GM21786 (cell line): ENCODE results near the gene EDC3.
"Not testable (repeated sequence)": the region's sequence is repeated elsewhere in the genome, so short reads cannot be mapped to it uniquely, and the experiment has no call there.

ENCODE experiments used
- ATAC-seq: cut with Tn5 transposase; IDR thresholded peaks from one replicate; pipeline ENCODE4 v1.9.1; 2021; ENCODE audit not compliant: unreplicated experiment

EDC3 gene, protein sequence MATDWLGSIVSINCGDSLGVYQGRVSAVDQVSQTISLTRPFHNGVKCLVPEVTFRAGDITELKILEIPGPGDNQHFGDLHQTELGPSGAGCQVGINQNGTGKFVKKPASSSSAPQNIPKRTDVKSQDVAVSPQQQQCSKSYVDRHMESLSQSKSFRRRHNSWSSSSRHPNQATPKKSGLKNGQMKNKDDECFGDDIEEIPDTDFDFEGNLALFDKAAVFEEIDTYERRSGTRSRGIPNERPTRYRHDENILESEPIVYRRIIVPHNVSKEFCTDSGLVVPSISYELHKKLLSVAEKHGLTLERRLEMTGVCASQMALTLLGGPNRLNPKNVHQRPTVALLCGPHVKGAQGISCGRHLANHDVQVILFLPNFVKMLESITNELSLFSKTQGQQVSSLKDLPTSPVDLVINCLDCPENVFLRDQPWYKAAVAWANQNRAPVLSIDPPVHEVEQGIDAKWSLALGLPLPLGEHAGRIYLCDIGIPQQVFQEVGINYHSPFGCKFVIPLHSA

DNA sequence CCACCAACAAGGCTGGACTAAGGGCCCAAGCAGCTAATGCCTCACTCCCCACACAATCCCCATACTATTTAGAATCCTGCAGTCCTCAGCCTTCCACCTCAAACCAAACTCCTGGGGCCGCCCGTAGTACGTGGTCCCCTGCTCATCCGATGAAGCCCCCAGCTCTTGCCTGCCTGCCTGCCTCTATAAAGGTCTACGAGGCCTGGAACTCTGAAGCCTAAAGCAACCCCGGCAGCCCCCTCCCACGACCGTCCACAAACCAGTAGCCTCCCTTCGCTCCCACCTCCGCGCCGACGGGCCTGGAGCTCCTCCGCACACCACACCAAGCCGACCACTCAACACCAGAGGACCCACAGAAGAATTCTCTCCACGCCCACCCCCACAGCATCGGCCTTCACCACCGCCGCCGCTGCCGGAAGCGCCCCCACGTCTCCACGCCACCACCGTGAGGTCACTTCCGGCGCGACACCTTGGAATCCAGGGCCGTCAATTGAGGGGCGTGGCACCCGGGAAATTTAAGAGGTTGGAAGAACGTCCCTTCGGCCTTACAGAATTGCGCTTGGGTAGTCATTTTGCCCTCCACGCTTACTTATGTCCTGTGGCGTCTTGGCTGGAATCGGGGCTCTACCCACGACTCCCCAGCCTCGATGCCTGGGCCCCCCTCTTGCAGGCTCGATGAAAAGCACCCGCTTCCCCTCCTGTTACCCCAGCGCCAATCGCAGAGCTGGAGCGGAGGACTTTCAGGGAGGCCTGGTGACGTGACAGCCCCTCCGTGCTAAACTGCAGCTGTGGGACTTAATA, at the start of gene EDC3:
EDC3 (minus strand) TSS at position 428 of the 801 bp plus-strand sequence. CDS start 20,900 bp downstream, outside the sequence.
- ATAC-seq = peak; percentile 76

DNA sequence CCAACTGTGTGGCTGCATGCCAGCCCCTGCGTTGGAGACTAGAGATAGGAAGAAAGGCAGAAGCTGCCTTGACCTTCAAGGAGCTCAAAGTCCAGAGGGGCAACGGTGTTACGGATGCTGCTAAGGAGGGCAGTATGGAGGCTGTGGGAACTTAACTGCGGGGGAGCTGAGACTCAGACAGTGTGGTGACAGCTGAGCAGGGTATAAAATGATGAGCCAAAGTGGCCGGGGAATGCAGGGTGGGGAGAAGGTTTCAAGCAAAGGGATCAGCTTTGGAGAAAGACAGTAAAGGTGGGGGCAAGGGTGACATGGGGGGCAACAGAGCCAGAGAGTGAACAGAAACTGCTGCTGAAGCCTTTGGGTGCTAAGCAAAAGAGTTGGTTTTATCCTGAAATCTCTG, 46.6 kb upstream of the EDC3 start:
- no peak for ATAC-seq

DNA sequence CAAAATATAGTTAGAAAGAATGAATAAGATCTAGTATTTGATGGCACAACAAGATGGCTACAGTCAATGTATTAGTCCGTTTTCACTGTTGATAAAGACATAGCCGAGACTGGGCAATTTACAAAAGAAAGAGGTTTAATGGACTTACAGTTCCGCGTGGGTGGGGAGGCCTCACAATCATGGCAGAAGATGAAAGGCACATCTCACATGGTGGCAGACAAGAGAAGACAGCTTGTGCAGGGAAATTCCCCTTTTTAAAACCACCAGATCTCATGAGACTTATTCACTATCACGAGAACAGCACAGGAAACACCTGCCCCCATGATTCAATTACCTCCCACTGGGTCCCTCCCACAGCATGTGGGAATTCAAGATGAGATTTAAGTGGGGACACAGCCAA, 42.4 kb upstream of the EDC3 start:
- ATAC-seq = not testable (repeated sequence)

DNA sequence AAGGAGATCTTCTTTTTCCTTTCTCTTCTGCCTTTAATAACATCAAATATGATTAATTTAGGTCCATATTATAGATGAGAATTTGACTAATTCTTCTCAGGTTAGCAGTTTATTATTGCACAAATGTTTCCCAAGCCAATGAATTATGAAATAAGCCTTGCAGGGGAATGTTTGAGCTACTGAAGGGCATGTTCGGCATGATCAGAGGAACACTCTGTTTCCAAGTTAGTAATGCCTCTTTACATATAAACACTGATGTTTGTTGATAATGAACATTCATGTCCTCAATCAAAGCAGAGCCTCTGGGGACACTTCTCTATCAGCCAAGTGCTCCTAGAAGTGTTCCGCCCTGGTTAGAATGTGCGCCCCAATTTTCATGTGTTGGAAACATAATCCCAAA, 39.5 kb upstream of the EDC3 start:
- no peak for ATAC-seq

DNA sequence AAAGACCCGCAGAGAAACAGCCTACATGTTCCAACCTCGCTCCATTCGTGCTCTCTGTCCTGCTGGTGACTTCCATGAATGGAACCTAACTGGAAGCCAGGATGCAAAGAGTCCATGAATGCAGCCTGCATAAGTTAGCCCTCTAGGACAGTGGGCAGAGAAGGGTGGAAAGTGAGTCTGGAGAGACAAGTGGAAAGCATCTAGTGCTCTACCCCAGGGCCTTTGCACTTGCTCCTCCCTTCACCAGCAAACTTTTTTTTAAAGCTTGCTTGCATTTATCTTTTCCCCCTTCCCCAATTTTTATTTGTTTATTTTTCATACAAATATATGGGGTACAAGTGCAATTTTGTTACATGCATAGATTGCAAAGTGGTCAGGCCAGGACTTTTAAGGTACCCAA, 37.4 kb upstream of the EDC3 start:
- ATAC-seq = no peak

DNA sequence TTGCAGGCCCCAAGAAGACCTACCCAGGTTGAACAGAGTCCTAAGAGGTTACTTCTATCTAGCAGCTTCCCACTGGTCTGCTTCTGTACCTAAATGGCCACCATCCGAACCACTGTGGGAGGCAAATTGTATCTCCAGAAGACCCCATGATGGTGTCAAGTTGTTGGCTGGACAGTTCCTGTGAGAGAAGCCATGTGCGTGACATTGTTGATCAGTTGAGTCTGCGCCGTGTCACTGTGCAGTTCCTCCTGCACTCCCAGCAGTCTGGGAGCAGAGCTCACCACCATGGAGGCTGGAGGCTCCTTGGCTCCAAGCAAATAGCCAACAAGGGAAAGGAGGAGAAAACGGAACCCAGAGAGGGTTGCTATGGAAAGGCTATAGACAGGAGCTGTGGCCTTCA, 37.0 kb upstream of the EDC3 start:
- no peak for ATAC-seq

DNA sequence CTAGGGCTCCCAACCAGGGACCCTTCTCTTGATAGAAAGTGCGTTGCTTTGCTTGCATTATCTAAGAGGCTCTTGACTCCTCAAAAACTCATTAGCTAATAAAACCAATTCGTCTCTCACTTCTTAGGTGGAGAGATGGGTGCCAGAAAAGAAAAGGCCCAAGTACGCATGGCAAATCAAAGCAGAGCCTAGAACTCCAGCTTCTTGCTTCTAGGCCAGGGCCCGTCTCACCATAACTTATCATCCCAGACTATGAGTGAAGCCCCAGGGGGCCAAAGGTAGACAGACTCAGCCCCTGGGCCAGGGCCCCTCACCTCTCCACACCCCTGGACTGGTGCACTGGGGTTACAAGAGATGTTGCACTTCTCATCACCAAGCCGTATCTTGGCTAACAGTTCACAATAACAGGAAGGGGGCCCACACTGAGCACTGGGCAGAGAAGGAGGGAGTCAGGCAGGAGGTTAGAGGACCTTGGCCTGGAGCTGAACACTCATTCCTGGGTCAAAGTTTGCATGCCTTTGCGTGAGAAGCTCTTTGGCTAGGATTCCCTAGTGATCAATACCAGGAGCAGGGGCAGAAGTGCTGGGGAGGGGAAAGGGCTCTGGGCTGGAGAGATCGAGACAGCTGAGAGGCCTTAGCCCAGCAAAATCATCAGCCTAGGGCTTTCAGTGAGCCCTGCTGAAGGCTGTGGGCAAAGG, 34.9 kb upstream of the EDC3 start:
- ATAC-seq = no peak

DNA sequence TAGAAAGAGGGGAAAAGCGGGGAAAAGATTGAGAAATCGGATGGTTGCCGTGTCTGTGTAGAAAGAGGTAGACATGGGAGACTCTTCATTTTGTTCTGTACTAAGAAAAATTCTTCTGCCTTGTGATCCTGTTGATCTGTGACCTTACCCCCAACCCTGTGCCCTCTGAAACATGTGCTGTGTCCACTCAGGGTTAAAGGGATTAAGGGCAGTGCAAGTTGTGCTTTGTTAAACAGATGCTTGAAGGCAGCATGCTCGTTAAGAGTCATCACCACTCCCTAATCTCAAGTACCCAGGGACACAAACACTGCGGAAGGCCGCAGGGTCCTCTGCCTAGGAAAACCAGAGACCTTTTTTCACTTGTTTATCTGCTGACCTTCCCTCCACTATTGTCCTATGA, 33.5 kb upstream of the EDC3 start:
- ATAC-seq = not testable (repeated sequence)

DNA sequence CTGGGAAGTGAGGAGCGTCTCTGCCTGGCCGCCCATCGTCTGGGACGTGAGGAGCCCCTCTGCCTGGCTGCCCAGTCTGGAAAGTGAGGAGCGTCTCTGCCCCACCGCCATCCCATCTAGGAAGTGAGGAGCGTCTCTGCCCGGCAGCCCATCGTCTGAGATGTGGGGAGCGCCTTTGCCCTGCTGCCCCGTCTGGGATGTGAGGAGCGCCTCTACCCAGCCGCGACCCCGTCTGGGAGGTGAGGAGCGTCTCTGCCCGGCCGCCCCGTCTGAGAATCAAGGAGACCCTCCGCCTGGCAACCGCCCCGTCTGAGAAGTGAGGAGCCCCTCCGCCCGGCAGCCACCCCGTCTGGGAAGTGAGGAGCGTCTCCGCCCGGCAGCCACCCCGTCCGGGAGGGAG, 32.9 kb upstream of the EDC3 start:
- ATAC-seq = not testable (repeated sequence)

DNA sequence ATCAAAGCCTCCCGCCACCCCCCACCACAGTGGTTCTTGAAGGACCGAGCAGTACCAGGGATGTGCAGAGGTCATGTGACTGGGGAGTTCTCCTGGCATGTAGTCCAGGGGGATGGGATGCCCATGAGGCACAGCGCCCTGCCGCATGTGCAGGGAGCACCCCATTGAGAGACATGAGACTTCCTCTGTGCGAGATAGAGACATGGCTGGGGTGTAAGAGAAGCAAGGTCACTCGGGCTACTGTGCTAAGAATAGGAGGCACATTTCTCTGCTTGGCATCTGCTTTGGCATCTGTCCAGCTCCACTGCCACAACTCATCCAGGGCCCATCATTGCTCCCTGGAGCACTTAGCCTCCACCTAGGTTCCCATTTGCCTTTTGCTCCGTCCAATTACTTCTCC, 31.9 kb upstream of the EDC3 start:
- ATAC-seq = no peak

DNA sequence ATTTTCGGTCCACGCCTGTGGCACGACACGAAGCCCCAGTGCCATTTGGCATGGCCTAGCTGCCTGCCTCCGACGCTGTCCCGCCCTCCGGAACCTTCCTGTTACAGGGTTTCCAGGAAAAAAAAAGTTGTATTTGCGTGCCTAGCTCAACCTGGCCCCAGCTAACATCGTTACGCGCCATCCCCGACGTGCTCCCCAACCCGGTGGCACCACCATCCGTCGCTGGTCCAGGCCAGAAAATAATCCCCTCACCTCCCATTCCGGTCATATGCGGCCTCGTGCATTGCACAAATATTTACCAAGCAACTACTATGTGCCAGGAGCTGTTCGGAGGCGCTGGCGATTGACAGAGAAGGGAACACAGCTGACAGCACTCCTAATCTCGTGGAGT, 30.9 kb upstream of the EDC3 start:
- ATAC-seq = no peak

DNA sequence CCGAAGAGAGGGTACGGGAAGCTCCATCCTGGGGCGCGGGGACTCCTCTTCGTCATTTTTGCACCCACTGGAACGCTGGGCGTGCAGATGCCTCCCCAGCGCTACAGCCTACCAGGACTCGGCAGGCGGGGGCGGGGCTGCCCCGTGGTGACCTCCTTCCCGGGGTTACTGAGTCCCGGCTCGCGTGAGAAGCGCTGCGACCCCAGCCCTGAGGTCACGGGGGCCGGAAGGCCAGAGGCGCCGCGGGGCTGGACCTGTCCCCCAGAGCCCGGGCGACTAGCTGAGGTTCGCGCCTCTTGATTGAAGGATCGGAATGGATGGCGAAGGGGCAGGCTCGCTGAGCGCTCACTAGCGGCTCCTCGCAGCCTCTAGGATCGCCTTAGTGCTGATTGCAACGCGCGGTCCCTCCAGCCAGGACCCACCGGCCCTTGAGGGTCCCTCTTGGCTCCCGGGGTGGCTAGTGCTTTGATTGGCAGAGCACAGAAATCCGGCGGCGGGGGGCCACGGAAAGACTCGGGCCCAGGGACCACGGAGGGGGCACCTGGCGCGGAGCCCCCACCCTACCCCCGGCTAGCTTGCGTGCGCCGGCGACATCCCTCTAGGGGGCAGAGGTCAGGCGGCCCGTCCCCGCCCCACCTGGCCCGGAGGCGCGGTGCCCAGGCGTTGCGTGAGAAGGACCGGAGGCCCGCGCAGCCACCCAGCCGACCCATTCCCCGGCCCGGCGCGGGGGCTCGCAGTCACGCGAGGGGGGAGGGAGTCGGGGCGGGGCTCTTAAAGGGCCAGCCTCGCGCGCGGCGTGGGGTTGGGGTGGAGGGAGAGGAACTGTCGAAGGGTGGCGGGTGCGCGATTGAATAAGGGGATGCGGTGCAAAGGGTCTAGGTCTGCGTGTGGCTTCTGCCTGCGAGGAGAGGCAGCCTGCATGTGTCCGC, 30.3 kb upstream of the EDC3 start:
- ATAC-seq = no peak

DNA sequence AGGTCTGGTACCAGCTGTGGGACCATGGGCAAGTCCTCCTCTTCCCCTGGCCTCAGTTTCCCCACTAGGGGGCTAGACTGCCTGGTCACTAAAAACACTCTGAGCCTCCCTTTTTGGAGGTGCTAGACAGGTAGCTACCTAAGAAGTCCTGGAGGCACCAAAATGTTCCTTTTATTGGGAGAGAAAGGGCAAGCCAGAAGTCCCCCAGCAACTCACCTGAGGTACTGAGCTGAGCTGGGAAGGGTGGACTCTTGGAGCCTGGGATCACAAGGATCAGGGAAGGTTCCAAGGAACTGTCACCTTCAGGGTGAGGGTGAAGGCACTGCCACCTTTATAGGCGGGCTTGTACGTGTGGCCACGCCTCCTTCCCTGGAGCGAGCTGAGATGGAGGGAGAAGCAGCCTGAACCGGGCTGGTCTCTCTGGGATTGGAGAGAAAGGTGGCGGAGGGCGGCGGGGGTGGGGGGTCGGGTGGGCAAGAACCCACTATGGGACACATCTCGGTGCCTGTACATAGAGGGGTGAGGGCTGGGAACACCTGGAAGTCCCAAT, 29.5 kb upstream of the EDC3 start, which contains the start of gene CYP1A1:
CYP1A1 (minus strand) TSS at position 304 of the 550 bp plus-strand sequence. CDS start 2,431 bp downstream, outside the sequence.
- ATAC-seq = no peak

DNA sequence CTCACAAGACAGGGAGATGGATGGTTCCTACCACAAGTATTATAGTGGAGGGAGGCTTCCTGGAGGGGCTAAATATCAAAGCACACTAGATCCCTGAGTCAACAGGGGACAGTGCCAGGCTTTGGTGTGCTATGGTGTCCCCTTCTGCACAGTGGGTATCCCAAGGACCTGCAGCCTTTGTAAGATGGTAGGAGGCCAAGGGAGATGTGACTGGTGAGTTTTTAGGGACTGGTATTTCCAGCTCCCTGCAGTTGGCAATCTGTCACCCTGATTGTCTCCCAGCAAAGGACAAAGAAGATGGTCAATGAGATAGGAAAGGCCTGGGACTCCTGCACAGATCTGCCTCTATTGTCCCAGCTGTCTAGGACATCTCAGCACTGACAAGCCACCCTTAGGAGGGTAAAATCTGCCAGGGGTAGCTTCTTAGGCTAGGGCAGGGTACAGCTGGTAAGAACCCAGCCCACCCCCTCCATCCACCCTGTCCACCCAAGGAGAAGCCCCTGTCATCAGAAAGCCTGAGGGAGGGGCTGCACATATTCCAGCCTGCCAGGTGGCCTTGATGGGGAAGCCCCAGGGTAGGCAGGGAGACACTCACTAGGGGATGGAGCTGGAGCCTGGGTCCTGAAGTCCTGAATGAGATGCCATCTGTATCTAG, 28.9 kb upstream of the EDC3 start:
- ATAC-seq = no peak

DNA sequence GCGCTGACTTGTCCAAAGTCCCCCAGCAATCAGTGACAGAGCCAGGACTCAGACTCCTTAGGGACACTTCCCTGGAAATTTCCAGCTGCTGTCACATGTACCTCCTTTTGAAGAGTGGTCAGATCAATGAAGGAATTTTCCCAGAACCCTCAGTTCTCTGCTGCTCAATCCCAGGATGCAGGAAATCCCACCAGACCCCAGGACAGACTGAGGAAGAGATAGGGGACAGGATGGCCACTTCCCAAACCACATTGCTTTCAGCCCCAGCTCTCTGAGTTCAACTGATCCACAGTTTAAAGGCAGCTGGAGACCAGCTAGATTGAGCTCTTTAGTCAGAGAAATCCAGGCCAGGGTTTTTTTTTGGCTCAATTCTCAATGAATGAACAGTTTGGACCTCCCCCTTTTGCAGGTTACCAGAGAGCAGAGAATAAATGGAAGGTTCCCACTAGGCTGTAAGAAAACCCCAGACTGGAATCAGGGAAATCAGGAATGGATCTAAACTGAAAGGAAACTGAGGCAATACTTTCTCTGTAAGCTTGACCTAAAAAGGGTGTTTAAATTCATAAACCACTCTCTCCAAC, 28.0 kb upstream of the EDC3 start:
- no peak for ATAC-seq

DNA sequence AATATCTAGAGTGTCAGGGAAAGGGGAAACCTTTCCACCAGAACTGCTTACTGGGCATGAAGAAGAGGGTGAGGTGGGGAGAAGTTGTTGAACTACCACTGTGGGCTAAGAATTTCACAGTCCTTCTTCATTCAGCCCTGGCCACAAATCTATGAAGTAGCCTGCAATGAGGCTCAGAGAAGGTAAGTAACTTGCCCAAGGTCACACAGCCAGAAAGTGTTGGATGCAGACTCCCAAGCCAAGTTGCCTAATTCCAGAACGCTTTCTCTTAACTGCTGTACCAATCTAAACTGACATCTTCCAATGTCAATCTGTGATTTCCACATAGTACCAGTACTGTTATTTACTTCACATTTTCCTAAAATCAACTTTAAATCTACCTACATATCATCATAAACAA, 27.4 kb upstream of the EDC3 start:
- no peak for ATAC-seq

DNA sequence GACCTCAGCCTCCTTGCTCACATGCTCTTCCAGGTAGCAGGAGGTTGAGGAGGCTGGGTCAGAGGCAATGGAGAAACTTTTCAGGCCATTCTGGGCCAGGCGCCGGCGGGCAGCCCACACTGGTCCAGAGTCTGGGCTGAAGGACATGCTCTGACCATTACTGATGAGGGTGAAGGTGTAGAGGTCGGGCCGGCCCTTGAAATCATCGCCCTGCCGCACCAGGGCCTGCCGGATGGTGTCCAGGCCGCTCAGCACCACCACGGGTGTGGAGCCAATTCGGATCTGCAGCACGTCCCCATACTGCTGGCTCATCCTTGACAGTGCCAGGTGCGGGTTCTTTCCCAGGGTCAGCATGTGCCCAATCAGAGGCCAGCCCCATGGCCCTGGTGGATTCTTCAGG, 26.8 kb upstream of the EDC3 start:
- no peak for ATAC-seq

DNA sequence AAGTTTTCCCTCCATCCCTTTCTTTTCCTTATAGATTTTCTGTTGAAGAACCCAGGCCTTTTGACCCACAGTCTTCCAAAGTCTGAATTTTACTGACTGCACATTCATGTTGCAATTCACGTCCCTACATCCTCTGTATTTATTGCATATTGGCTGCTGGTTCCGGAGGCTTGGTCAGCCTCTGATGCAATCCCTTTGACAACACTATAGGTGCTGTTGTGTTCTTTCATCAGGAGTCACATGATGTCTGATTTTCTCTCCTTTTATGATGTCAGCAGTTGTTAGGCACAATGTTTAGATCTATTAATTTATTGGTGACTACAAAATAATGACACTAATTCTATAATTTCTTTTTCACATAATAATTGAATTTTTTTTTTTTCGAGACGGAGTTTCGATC, 20.8 kb upstream of the EDC3 start:
- ATAC-seq = no peak

DNA sequence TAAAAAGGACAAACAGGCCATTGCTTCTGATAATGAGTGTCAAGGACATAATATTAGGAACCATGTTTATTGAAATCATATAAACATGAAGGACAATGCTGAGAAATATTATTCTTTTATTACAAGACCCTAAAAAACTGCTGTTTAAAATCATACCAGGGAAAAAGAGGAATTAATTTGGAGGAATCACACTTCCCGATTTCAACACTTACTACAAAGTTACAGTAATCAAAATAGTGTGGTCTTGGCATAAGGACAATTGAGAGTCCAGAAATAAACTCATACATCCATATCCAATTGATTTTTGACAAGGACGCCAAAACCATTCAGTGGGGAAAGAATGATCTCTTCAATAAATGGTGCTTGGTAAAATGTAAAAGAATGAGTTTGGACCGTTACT, 16.5 kb upstream of the EDC3 start:
- ATAC-seq = no peak
